Peyer's patch (tissue), 4 donors: ENCODE results near the gene POPDC2.

Experiments
- POLR2A ChIP-seq, 2 donors: fragments of 450-650 bp; IDR thresholded peaks; one replicate each; pipeline ENCODE4 v1.5.1; 2017; ENCODE audit warnings: antibody characterized with exemption in 2 of 2, mild to moderate bottlenecking in 2 of 2, moderate library complexity in 2 of 2
- TF ChIP-seq, protein P1 (sequence below), 6 experiments: fragments of 450-650 bp in 4 of 6; fragments of 200-600 bp in 2 of 6; sonication (generic) in 1 of 6; IDR thresholded peaks; one replicate each; pipeline ENCODE4 v1.5.1; 2017 to 2019; ENCODE audit warnings: antibody characterized with exemption in 6 of 6, mild to moderate bottlenecking in 3 of 6, moderate library complexity in 1 of 6

DNA sequence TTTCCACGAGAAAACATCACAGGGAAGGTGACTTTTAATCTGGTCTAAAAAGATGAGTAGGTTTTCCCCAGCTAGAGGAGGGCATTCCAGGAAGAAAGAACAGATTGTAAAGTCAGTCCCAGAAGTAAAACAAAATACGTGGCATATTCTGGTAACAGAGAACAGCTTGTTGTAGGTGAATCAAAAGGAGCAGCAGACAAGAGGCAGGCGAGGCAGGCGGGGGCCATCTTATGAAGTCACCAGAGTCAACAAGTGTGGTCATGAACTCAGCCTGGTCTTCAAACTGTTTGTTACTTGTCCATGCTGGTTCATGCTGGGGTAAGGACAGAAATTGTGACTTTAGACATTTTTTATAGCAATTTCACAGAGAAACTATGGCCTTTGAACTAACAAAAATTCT is 4.0 kb upstream of the POPDC2 start:
- TF ChIP-seq, protein P1, sequence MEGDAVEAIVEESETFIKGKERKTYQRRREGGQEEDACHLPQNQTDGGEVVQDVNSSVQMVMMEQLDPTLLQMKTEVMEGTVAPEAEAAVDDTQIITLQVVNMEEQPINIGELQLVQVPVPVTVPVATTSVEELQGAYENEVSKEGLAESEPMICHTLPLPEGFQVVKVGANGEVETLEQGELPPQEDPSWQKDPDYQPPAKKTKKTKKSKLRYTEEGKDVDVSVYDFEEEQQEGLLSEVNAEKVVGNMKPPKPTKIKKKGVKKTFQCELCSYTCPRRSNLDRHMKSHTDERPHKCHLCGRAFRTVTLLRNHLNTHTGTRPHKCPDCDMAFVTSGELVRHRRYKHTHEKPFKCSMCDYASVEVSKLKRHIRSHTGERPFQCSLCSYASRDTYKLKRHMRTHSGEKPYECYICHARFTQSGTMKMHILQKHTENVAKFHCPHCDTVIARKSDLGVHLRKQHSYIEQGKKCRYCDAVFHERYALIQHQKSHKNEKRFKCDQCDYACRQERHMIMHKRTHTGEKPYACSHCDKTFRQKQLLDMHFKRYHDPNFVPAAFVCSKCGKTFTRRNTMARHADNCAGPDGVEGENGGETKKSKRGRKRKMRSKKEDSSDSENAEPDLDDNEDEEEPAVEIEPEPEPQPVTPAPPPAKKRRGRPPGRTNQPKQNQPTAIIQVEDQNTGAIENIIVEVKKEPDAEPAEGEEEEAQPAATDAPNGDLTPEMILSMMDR (IDR thresholded peaks at IDR 0.05), result no peak
- no peak for TF ChIP-seq POLR2A (IDR thresholded peaks at IDR 0.05)
